SH-SY5Y (cell line): ENCODE measurements around the gene NFATC4.

Source experiments
- GATA2 ChIP-seq: IDR thresholded peaks from 2 replicates; pipeline ENCODE4 v1.6.1; 2011; ENCODE audit warnings: mild to moderate bottlenecking, low read depth, low read length
- GATA3 ChIP-seq: IDR thresholded peaks from 2 replicates; pipeline ENCODE4 v1.6.1; 2011; ENCODE audit warnings: low read depth, mild to moderate bottlenecking, low read length, moderate library complexity

DNA sequence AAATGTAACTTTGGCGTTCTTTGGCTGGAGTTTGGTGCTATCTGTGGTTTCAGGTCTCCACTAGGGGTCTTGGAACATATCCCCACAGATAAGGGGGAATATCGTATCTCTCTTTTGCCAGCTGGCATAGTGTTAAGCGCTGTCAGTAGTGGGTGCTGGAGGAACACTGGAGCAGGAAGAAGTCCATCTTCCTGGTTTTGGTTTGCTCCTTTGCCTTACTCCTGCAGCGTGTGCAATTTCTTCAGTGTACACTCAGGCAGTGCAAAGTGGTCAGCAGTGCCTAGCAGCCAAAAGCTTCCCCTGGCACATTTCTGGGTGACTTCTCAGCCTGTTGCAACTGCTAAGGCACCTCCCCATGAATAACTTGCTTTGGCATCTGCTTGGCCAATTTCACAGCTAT lies 16.5 kb upstream of the NFATC4 start:
- no peak for TF ChIP-seq GATA2
- TF ChIP-seq GATA3: no peak
